Liver (tissue), 3 donors: ENCODE measurements around the gene NCAPG2.

ENCODE experiments used
- FOXA1 ChIP-seq: IDR thresholded peaks from 2 replicates; pipeline ENCODE4 v1.6.1; 2016; ENCODE audit warnings: antibody characterized with exemption
- HNF4A ChIP-seq, 2 donors: conservative IDR thresholded peaks; 2 replicates each; pipeline ENCODE4 v1.6.1; 2016; ENCODE audit warnings: antibody characterized with exemption in 2 of 2, mild to moderate bottlenecking in 2 of 2
- HNF4G ChIP-seq: IDR thresholded peaks from 2 replicates; pipeline ENCODE4 v1.6.1; 2016; ENCODE audit warnings: antibody characterized with exemption
- JUND ChIP-seq, 2 donors: IDR thresholded peaks; 2 replicates each; pipeline ENCODE4 v1.6.1; 2016; ENCODE audit warnings: antibody characterized with exemption in 2 of 2
- NR2F2 ChIP-seq: IDR thresholded peaks from 2 replicates; pipeline ENCODE4 v1.6.1; 2016; ENCODE audit warnings: antibody characterized with exemption
- RAD21 ChIP-seq, 2 donors: IDR thresholded peaks; 2 replicates each; pipeline ENCODE4 v1.6.1; 2016; ENCODE audit warnings: antibody characterized with exemption in 2 of 2, mild to moderate bottlenecking in 2 of 2
- REST ChIP-seq: IDR thresholded peaks from 2 replicates; pipeline ENCODE4 v1.6.1; 2016; ENCODE audit warnings: antibody characterized with exemption, mild to moderate bottlenecking
- RXRA ChIP-seq, 2 donors: IDR thresholded peaks; 2 replicates each; pipeline ENCODE4 v1.6.1; 2017 to 2018; ENCODE audit warnings: antibody characterized with exemption in 2 of 2, mild to moderate bottlenecking in 1 of 2
- TAF1 ChIP-seq: conservative IDR thresholded peaks from 2 replicates; pipeline ENCODE4 v1.6.1; 2016; ENCODE audit warnings: antibody characterized with exemption, mild to moderate bottlenecking
- YY1 ChIP-seq: IDR thresholded peaks from 2 replicates; pipeline ENCODE4 v1.6.1; 2016; ENCODE audit warnings: antibody characterized with exemption, mild to moderate bottlenecking
- ZBTB33 ChIP-seq: IDR thresholded peaks from 2 replicates; pipeline ENCODE4 v1.6.1; 2016; ENCODE audit warnings: antibody characterized with exemption
- TF ChIP-seq, protein P1 (sequence below): fragments of 150-350 bp; IDR thresholded peaks from 2 replicates; pipeline ENCODE4 v1.5.1; 2017; ENCODE audit warnings: improper control_type of control experiment, low read depth, low read length; ENCODE audit not compliant: missing input control
- donor health status: healthy.
- donor health status: healthy.

- TF ChIP-seq JUND (IDR thresholded peaks at IDR 0.05) = no peak
- no peak for TF ChIP-seq NR2F2
- TF ChIP-seq, protein P1, sequence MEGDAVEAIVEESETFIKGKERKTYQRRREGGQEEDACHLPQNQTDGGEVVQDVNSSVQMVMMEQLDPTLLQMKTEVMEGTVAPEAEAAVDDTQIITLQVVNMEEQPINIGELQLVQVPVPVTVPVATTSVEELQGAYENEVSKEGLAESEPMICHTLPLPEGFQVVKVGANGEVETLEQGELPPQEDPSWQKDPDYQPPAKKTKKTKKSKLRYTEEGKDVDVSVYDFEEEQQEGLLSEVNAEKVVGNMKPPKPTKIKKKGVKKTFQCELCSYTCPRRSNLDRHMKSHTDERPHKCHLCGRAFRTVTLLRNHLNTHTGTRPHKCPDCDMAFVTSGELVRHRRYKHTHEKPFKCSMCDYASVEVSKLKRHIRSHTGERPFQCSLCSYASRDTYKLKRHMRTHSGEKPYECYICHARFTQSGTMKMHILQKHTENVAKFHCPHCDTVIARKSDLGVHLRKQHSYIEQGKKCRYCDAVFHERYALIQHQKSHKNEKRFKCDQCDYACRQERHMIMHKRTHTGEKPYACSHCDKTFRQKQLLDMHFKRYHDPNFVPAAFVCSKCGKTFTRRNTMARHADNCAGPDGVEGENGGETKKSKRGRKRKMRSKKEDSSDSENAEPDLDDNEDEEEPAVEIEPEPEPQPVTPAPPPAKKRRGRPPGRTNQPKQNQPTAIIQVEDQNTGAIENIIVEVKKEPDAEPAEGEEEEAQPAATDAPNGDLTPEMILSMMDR = no peak
- TF ChIP-seq HNF4G = no peak
- TF ChIP-seq REST = no peak
- no peak for TF ChIP-seq HNF4A (conservative IDR thresholded peaks at IDR 0.05)
- TF ChIP-seq RAD21 (IDR thresholded peaks at IDR 0.05) = no peak
- TF ChIP-seq TAF1 = no peak
- TF ChIP-seq YY1 = no peak
- TF ChIP-seq FOXA1 = no peak
- TF ChIP-seq RXRA (IDR thresholded peaks at IDR 0.05) = no peak
- TF ChIP-seq ZBTB33 = no peak
Measured at GRCh38 chr7:158645842-158646241, 58.8 kb downstream of the NCAPG2 start.
